Upper lobe of left lung (tissue), 4 donors: ENCODE measurements around the gene COL6A2.

Experiments used
- POLR2A ChIP-seq, 4 donors: fragments of 450-650 bp; IDR thresholded peaks; one replicate each; pipeline ENCODE4 v1.5.1; 2016 to 2017; ENCODE audit warnings: antibody characterized with exemption in 4 of 4, mild to moderate bottlenecking in 2 of 4
- POLR2AphosphoS5 ChIP-seq, 2 donors: sonication (generic); formaldehyde crosslinking; IDR thresholded peaks; one replicate each; pipeline ENCODE4 v1.5.1; 2017; ENCODE audit warnings: antibody characterized with exemption in 2 of 2
- TF ChIP-seq, protein P1 (sequence below), 6 experiments: fragments of 450-650 bp in 4 of 6; fragments of 200-600 bp in 2 of 6; sonication (generic) in 2 of 6; IDR thresholded peaks; one replicate each; pipeline ENCODE4 v1.5.1; 2016 to 2019; ENCODE audit warnings: antibody characterized with exemption in 6 of 6

DNA sequence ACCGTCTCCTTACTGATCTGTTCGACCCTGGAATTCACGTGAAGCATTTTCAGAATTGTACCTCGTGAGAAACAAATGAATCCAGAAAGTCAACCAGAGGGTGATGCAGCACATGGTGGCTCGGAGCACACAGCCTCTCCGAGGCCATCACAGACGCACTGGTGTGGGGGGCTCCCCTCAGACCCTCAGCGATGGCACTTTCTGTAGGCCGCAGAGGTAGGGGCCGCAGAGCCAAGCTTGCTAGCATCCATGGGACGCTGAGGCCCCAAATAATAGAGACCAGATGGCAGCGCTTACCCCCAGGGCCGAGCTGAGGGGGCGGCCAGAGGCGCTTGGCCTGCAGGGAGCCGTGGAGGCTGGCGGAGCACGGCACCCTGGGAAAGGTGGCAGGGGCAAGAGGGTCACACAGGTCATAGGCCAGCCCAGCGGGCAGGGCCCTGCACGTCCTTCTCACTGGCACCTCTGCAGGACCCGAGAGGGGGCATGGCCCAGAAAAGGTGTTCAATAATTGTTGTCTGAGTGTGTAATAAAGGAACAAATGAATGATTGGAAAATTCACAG lies 28.1 kb upstream of the COL6A2 start:
- TF ChIP-seq, protein P1, sequence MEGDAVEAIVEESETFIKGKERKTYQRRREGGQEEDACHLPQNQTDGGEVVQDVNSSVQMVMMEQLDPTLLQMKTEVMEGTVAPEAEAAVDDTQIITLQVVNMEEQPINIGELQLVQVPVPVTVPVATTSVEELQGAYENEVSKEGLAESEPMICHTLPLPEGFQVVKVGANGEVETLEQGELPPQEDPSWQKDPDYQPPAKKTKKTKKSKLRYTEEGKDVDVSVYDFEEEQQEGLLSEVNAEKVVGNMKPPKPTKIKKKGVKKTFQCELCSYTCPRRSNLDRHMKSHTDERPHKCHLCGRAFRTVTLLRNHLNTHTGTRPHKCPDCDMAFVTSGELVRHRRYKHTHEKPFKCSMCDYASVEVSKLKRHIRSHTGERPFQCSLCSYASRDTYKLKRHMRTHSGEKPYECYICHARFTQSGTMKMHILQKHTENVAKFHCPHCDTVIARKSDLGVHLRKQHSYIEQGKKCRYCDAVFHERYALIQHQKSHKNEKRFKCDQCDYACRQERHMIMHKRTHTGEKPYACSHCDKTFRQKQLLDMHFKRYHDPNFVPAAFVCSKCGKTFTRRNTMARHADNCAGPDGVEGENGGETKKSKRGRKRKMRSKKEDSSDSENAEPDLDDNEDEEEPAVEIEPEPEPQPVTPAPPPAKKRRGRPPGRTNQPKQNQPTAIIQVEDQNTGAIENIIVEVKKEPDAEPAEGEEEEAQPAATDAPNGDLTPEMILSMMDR (IDR thresholded peaks at IDR 0.05): no peak
- TF ChIP-seq POLR2A (IDR thresholded peaks at IDR 0.05) (no peak), POLR2AphosphoS5 (IDR thresholded peaks at IDR 0.05) (no peak)
